Astrocyte (in vitro differentiated cells and primary cell): ENCODE measurements around the gene SLC6A20. TPM values are rescaled to one million over a fixed set of nuclear protein-coding genes. Genes with fewer than 3 reads are reported as not detected.
"Not testable (repeated sequence)": the region's sequence is repeated elsewhere in the genome, so short reads cannot be mapped to it uniquely, and the experiment has no call there.

Experiments used
- DNase-seq: peaks from one replicate; pipeline ENCODE4 v3.0.0-alpha.2; 2010; ENCODE audit warnings: low read depth
- FAIRE-seq: peaks from 2 replicates; lab custom pipeline; 2011; peaks lifted over from hg19 to GRCh38; lab: Jason Lieb, UNC
- H2AFZ ChIP-seq: 2 replicates; pipeline ENCODE4 v1.6.0; 2012; ENCODE audit warnings: low read depth, low read length, inconsistent platforms
- H3K27ac ChIP-seq: 2 replicates; pipeline ENCODE4 v1.5.1; 2011; ENCODE audit warnings: low read depth, low read length, inconsistent platforms
- H3K27me3 ChIP-seq: 2 replicates; pipeline ENCODE4 v1.6.0; 2011; ENCODE audit warnings: low read length, inconsistent platforms; ENCODE audit not compliant: insufficient read depth
- H3K36me3 ChIP-seq: 2 replicates; pipeline ENCODE4 v1.5.1; 2011; ENCODE audit warnings: low read length, inconsistent platforms; ENCODE audit not compliant: insufficient read depth
- H3K4me1 ChIP-seq: 2 replicates; pipeline ENCODE4 v1.5.1; 2011; ENCODE audit warnings: low read length, inconsistent platforms; ENCODE audit not compliant: insufficient read depth
- H3K4me2 ChIP-seq: 2 replicates; pipeline ENCODE4 v1.6.0; 2012; ENCODE audit warnings: low read length, inconsistent platforms
- H3K4me3 ChIP-seq: 2 replicates; pipeline ENCODE4 v1.5.1; 2011; ENCODE audit warnings: low read depth, mild to moderate bottlenecking, low read length, inconsistent platforms; ENCODE audit not compliant: insufficient read depth
- H3K79me2 ChIP-seq: 2 replicates; pipeline ENCODE4 v1.6.0; 2012; ENCODE audit warnings: mild to moderate bottlenecking, low read length, inconsistent platforms; ENCODE audit not compliant: insufficient read depth
- H3K9ac ChIP-seq: 2 replicates; pipeline ENCODE4 v1.6.0; 2012; ENCODE audit warnings: mild to moderate bottlenecking, low read length, inconsistent platforms
- H3K9me3 ChIP-seq: 2 replicates; pipeline ENCODE4 v1.5.1; 2012; ENCODE audit warnings: low read depth, mild to moderate bottlenecking, low read length, inconsistent platforms; ENCODE audit not compliant: insufficient read depth
- H4K20me1 ChIP-seq: 2 replicates; pipeline ENCODE4 v1.6.0; 2012; ENCODE audit warnings: low read length, inconsistent platforms; ENCODE audit not compliant: insufficient read depth
- H3K27ac Mint-ChIP-seq: one replicate; pipeline ENCODE4 v1.8.0; 2021; ENCODE audit warnings: mild to moderate bottlenecking, mixed read lengths; ENCODE audit not compliant: unreplicated experiment
- H3K27me3 Mint-ChIP-seq: one replicate; pipeline ENCODE4 v1.8.0; 2021; ENCODE audit warnings: low read depth, mixed read lengths; ENCODE audit not compliant: unreplicated experiment
- H3K36me3 Mint-ChIP-seq: one replicate; pipeline ENCODE4 v1.8.0; 2021; ENCODE audit warnings: low read depth, mixed read lengths; ENCODE audit not compliant: unreplicated experiment
- H3K4me1 Mint-ChIP-seq: one replicate; pipeline ENCODE4 v1.8.0; 2021; ENCODE audit warnings: low read depth, mixed read lengths; ENCODE audit not compliant: unreplicated experiment
- H3K4me3 Mint-ChIP-seq: one replicate; pipeline ENCODE4 v1.8.0; 2021; ENCODE audit warnings: mild to moderate bottlenecking, moderate library complexity, mixed read lengths; ENCODE audit not compliant: unreplicated experiment
- H3K9me3 Mint-ChIP-seq: one replicate; pipeline ENCODE4 v1.8.0; 2021; ENCODE audit warnings: mild to moderate bottlenecking, mixed read lengths; ENCODE audit not compliant: unreplicated experiment
- CTCF ChIP-seq: IDR thresholded peaks from 2 replicates; pipeline ENCODE4 v1.5.1; 2011; ENCODE audit warnings: low read depth, mild to moderate bottlenecking, inconsistent platforms, low read length, moderate library complexity; ENCODE audit not compliant: insufficient read depth
- EZH2 ChIP-seq: IDR thresholded peaks from 2 replicates; pipeline ENCODE4 v1.6.1; 2012; ENCODE audit warnings: mild to moderate bottlenecking, low read length, inconsistent platforms; ENCODE audit not compliant: insufficient read depth
- total RNA-seq: library from RNA; stranded (reverse); gene quantifications from 2 replicates; pipeline ENCODE4 v1.2.1, GENCODE V29; 2021

The SLC6A20 gene
- total RNA-seq, 1 donor from 2014 or later, result not detected

GRCh38 chr3:45760878-45761711, 35.2 kb downstream of the SLC6A20 start:
- Mint-ChIP-seq H3K4me1 (no peaks in the 10 kb centered on the region), H3K4me3 (no peak overlapping the region), H3K27me3 (peaks cover 20% of the 10 kb centered on the region), H3K36me3 (peaks cover 3% of the 10 kb centered on the region), H3K9me3 (peaks cover 1% of the 10 kb centered on the region), H3K27ac (no peak overlapping the region)
- no peak for FAIRE-seq
- no peaks in the 10 kb centered on the region for H3K4me1 ChIP-seq
- no peak overlapping the region for H3K27ac ChIP-seq
- H3K4me3 ChIP-seq, result no peak overlapping the region
- DNase-seq, result peak; percentile 49
- no peaks in the 10 kb centered on the region for H4K20me1 ChIP-seq
- H2AFZ ChIP-seq, result no peak overlapping the region
- no peak overlapping the region for H3K4me2 ChIP-seq
- H3K9ac ChIP-seq, result no peak overlapping the region
- H3K9me3 ChIP-seq, result no peaks in the 10 kb centered on the region
- H3K79me2 ChIP-seq, result no peaks in the 10 kb centered on the region
- H3K27me3 ChIP-seq, result no peaks in the 10 kb centered on the region
- H3K36me3 ChIP-seq, result no peaks in the 10 kb centered on the region
- TF ChIP-seq EZH2, result no peak
- TF ChIP-seq CTCF, result peak; percentile 81

GRCh38 chr3:45759851-45760250, 36.5 kb downstream of the SLC6A20 start:
- peaks cover 1% of the 10 kb centered on the region for H3K9me3 Mint-ChIP-seq
- no peak overlapping the region for H3K4me3 Mint-ChIP-seq
- no peak overlapping the region for H3K4me2 ChIP-seq
- no peak overlapping the region for H3K27ac Mint-ChIP-seq
- no peak overlapping the region for H3K4me3 ChIP-seq
- H3K27ac ChIP-seq, result no peak overlapping the region
- H4K20me1 ChIP-seq, result no peaks in the 10 kb centered on the region
- H3K9ac ChIP-seq, result no peak overlapping the region
- H3K79me2 ChIP-seq, result no peaks in the 10 kb centered on the region
- H3K36me3 Mint-ChIP-seq, result peaks cover 3% of the 10 kb centered on the region
- H2AFZ ChIP-seq, result no peak overlapping the region
- no peaks in the 10 kb centered on the region for H3K27me3 ChIP-seq
- H3K36me3 ChIP-seq, result no peaks in the 10 kb centered on the region
- H3K27me3 Mint-ChIP-seq, result peaks cover 19% of the 10 kb centered on the region
- DNase-seq (no peak), FAIRE-seq (no peak)
- no peaks in the 10 kb centered on the region for H3K9me3 ChIP-seq
- no peaks in the 10 kb centered on the region for H3K4me1 ChIP-seq
- TF ChIP-seq EZH2 (no peak), CTCF (no peak)
- H3K4me1 Mint-ChIP-seq, result no peaks in the 10 kb centered on the region

GRCh38 chr3:45758871-45759270, 37.5 kb downstream of the SLC6A20 start:
- H3K9ac ChIP-seq, result no peak overlapping the region
- H3K36me3 ChIP-seq, result no peaks in the 10 kb centered on the region
- H3K27ac Mint-ChIP-seq, result no peak overlapping the region
- H3K27me3 ChIP-seq, result no peaks in the 10 kb centered on the region
- H3K4me1 Mint-ChIP-seq, result peaks cover 4% of the 10 kb centered on the region
- H3K79me2 ChIP-seq, result no peaks in the 10 kb centered on the region
- no peak for DNase-seq
- no peaks in the 10 kb centered on the region for H3K9me3 ChIP-seq
- no peak for TF ChIP-seq CTCF
- no peak for TF ChIP-seq EZH2
- FAIRE-seq, result no peak
- no peak overlapping the region for H3K4me3 ChIP-seq
- H3K4me1 ChIP-seq, result no peaks in the 10 kb centered on the region
- no peaks in the 10 kb centered on the region for H4K20me1 ChIP-seq
- peaks cover 19% of the 10 kb centered on the region for H3K27me3 Mint-ChIP-seq
- no peak overlapping the region for H2AFZ ChIP-seq
- no peak overlapping the region for H3K4me2 ChIP-seq
- H3K27ac ChIP-seq, result no peak overlapping the region
- H3K9me3 Mint-ChIP-seq, result peaks cover 1% of the 10 kb centered on the region
- H3K4me3 Mint-ChIP-seq, result no peak overlapping the region
- H3K36me3 Mint-ChIP-seq, result peaks cover 3% of the 10 kb centered on the region

DNA sequence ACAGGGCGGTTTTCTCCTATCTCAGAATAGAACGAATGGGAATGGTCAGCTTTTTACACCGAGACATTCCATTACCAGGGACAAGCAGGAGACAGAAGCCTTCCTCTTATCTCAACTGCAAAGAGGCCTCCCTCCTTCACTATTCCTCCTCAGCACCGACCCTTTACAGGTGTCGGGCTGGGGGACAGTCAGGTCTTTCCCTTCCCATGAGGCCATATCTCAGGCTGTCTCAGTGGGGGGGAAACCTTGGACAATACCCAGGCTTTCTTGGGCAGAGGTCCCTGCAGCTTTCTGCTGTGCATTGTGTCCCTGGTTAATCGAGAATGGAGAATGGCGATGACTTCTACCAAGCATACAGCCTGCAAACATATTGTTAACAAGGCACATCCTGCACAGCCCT, 39.2 kb downstream of the SLC6A20 start:
- H3K9me3 ChIP-seq, H3K27me3 ChIP-seq, H3K4me3 Mint-ChIP-seq, FAIRE-seq, H3K27ac Mint-ChIP-seq, H4K20me1 ChIP-seq, H3K36me3 Mint-ChIP-seq, H3K4me1 Mint-ChIP-seq, H3K9me3 Mint-ChIP-seq, H3K4me2 ChIP-seq, DNase-seq, H3K27ac ChIP-seq, H3K4me1 ChIP-seq, H3K4me3 ChIP-seq, H3K79me2 ChIP-seq, H3K9ac ChIP-seq, H2AFZ ChIP-seq, H3K36me3 ChIP-seq: not testable (repeated sequence)
- peaks cover 15% of the 10 kb centered on the region for H3K27me3 Mint-ChIP-seq
